ENCODE measurements around the gene APLP2.
"Not testable (repeated sequence)": the region's sequence is repeated elsewhere in the genome, so short reads cannot be mapped to it uniquely, and the experiment has no call there.

APLP2 gene

DNA sequence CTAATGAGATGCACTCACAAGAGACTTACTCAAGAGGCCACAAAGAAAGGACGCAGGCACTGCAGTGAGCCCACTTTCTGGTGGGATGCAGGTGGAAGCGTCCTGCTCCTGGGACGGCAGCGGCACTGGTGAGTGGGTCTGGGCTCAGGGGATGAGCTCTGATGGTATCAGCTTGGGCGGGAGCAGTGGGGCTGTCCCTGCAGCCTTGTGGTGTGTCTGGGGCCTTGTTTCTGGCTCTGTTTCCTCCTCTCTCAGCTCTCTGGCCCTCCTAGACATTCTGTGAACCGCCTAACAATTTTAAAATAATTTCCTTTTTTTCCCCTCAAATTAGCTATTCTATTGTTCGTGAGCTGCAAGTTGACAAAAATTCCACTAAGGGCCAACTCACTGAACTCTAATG lies 81.1 kb downstream of the APLP2 start:
- no peak for DNase-seq

DNA sequence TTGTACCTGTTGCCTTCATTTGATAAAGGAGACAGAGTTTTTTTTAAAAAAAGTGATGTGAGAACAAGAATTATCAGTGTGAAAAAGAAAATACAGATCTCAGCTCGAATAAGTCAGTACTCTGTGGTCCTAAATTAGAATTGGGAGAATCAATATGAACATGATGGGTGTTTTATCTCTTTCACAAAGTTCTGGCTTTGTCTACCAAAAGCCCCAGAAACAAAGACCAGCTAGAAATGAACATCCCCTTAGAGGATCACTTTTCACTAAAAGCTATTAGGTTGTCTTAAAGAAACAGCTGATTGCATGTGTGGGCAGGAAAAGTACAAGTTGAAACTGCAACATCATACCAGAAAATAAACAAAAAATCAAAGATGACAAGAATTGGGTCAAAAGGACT lies 81.5 kb downstream of the APLP2 start:
- DNase-seq = no peak

DNA sequence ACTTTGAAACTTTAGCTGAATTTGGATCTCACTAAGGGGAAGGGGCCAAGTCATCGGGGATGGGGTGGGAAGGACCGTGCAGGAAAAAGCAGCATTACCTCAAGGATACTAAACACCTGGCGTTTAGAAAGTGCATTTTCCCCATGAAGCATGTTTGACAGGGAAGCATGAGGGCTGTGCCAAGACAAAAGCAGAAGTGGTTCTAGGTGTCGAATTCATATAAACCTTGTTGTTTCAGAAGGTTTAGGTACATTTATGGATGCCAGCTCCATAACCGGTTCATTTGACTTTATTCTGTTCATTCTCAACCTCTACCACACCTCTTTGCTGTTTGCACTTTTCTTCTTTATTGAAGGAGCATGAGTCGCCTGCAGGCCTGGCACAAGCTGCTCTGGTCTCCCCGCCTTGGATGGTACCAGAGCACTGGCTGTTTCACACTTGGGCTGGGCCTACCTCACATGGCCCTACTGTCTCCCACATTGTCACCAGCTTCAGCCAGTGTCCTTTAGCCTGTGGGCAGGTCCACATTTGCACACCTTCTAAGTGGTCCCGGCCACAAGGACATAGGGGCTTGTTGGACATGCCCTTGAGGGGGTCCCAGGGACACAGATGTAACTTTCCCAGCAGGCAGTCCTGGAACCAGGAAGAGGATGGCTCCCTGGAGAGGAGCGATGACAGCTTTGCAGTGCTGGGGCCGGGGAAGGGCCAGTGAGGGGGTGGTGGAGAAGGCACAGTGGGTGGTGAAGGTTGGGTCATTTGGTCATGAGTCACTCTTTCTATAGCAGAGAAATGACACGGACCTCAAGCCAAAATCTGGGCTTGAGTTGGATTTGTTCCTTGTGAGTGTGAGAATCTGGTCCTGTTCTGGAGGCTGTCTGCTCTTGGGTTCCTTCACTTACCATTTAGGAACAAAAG lies 86.7 kb downstream of the APLP2 start:
- no peak for DNase-seq

DNA sequence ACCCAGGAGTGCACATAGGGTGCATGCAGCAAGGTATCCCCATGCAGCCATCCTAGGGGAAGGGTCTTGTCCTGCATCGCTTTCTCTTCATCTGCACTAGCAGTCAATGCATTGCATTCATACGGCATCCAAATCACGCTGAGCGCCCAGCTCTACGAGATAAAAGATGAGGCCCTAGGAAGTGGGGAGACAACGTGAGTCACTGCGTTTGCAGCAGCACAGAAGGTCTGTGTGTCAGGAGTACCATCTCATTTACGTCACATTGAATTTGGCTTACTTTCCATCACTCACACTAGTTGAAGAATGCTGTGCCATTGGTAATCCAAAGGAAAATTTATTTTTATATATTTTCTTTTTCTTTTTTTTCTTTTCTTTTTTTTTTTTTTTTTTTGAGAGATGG lies 87.4 kb downstream of the APLP2 start:
- DNase-seq = no peak

DNA sequence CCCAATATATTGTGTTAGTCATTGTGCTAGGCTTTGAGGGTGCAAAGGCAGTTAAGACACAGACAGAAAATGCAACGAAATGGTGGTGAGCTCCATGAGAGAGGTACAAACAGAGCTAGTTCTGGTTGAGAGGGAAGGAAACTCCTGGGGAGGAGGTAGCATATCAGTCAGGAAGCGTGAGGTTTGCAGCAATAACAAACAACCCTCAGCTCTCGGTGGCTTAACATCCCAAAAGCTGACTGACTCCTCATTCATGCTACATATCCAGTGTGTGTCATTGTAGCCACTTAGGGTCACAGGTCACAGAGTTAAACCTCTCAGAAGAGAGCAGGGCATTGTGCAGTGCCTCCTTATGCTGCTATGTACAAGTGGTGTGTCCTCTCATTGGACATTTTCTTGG lies 88.1 kb downstream of the APLP2 start:
- DNase-seq = no peak

DNA sequence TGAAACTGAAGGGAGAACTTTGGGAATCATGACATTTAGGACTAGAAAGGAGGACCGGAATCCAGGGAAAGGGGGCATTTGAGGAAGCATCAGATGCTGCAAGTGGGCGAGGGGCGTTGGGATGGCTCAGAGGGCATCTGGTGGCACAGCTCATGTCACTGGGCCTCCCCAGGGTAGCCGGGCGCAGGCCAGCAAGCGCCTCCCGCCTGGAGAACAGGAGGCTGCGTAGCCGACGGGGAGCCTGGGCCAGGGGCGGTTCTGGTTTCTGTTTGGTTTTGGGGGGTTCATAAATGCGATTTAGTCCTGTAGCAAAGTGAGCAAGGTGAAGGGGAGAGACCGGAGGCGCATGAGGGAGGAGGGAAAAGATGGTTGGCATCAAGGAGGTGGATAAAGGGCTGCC lies 89.4 kb downstream of the APLP2 start:
- DNase-seq = no peak

DNA sequence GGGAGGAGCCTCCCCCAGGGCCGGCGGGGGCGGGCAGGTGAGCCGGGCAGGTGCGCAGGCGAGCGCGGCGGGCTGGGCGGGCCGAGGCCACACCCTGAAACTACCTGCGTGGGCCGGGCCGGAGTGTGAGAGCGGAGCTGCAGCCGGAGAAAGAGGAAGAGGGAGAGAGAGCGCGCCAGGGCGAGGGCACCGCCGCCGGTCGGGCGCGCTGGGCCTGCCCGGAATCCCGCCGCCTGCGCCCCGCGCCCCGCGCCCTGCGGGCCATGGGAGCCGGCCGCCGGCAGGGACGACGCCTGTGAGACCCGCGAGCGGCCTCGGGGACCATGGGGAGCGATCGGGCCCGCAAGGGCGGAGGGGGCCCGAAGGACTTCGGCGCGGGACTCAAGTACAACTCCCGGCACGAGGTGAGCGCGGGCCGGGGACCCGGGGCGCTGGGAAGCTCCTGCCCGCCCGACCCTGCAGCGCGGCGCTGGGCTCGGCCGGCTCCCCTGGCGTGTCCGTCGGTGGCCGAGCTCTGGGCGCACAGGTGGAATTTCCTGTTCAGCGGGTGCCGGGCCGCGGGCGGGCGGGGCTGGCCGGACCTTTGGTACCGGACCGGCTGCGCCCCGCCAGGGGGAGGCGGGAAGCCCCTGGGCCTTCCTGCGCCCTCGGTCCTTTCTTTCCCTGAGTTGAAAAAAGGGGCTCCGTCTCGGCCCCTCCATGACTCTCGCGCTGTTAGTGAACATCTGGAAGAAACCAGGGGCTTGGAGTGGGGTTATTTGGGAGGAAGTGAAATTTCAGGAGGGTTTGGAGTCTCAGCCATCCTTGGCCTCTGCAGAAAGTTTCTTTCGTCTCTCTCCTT lies 90.2 kb downstream of the APLP2 start, which contains the start of gene ST14:
TSS of gene ST14 (plus strand) at position 126 of the 841 bp plus-strand sequence. CDS start at position 324, 198 bp downstream.
- DNase-seq = peak; percentile 55 to 85 (median 70)

DNA sequence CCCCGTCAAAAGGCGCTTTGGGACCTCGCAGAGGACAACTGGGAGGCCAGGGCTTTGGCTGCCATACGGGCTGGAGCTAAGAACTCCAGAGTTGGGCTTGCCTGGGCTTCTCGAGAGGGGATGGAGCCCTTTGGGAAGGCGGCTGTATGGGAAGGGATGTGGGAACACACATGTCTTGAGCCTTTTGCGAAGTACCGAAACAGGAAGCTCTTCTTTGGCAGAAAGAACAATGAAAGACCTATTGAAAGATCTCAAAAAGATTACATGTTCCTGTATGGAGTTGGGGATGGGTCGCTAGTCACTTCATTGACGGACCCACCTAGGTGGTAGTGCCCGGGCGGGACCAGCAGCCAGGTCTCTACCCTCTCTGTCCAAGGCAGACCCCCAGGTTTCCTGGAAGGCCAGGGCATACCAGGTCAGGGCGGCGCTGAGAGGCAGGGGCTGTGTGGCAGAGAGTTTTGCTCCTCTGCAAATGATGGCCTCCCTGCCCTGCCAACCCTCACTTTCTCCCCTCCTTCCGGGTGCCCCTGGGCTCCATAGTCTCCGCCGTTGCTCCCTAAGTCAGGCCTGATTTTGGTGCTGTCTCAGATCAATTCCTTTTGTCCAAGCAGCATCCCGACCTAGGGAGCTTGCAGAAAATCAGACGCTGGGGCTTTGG lies 90.9 kb downstream of the APLP2 start:
- peak in 2 of 3 experiments; percentile 53 to 55 for DNase-seq

DNA sequence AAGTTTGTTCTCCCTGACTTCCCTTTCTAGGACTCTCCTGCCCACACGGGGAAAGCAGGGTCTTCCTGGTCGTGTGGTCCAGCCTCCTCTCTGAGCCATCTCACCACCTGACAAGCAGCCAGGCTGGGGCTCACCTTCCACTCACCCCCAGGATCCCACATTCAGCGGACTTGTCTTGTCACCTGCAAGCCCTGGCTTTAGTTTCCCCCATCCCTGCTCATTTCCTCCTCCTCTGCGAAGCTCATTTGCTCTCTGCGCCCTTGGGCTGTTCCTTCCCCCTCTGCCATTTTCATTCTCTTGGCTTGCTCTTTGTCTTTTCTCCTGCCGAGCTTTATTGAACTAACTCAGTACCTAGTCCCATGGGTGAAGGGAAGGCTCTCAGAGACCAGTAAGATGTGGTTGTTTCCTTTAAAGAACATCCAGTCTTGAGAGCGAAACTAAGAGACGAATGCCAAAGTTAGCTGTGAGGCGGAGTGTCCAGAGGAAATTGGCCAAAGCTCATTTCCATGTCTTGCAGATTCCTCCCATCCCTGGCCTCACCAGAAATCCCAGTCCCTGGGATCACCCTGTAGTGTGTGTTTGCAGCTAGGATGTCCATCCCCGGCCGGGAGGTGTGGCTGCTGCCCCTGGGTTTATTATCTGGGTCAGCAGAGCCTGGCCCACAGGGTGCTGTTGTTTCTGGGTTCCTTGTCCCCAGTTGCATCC lies 91.9 kb downstream of the APLP2 start:
- peak in 2 of 3 experiments; percentile 20 to 39 for DNase-seq

DNA sequence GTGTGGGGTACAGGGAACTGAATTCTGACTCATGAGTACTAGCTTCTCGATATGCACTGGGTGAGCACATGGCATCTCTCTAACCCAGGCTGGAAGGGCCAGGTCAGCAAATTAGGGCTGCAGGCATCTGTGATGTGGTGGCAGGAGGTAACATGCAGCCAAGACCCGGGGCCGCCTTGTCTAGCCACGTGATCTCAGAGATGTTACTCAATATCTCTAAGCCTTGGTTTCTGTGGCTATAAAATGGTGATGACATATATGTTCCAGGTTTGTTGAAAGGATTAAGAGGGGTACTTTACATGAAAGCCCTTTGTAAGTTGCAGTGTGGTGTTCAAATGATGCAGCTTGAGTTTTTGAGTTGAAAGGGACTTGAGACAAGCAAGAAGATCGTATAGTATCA lies 93.0 kb downstream of the APLP2 start:
- no peak for DNase-seq

DNA sequence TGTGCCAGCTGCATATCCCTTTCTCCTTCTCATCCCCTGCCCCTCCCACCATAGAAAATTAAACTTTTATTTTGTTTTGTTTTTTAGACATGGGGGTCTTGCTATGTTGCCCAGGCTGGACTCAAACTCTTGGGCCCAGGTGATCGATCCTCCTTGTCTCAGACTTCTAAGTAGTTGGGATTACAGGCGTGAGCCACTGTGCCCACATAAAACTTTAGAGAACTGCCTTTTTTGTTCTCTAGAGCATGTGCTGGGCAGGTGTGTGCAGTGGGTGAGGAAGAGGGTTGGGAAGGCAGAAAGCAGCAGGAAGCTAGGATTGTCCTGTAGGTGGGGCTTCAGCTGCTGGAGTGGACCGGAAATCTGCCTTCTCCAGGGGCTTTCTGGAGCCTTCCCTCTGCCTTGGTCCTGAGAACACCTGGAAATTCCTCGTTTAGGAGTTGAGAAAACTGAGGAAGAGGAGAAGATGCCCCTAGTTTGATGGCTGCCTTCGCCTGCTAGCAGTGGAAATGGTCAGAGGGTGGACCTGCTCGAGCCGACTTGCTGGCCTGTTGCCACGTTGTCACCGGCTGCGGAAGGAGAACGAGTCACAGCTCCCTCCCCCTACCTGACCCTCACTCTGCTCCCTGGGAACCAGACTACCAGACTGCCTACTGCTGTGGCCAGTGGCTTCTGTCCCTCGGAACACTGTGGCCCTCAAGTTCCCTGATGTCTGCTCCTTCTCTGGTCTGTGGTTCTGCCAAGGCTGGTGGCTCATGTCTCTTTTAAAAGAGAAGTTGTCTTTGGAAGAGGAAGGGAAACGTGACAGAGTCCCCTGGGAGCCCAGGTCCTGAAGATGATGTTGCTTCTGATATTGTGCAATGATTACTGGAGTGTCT lies 93.9 kb downstream of the APLP2 start:
- DNase-seq = peak in 2 of 3 experiments; percentile 53 to 69

DNA sequence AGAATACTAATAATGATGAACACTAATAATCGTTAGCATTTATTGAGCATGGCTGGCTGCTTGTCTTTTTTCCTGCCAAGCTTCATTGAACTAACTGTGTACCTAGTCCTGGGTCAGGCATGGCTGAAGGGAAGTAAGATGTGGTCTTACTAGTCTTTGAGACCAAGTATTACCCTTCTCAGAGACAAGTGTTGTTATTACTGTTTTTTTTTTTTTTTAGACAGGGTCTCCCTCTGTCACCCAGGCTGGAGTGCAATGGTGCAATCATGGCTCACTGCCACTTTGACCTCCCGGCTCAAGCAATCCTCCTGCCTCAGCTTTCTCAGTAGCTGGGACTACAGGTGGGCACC lies 94.5 kb downstream of the APLP2 start:
- no peak for DNase-seq

DNA sequence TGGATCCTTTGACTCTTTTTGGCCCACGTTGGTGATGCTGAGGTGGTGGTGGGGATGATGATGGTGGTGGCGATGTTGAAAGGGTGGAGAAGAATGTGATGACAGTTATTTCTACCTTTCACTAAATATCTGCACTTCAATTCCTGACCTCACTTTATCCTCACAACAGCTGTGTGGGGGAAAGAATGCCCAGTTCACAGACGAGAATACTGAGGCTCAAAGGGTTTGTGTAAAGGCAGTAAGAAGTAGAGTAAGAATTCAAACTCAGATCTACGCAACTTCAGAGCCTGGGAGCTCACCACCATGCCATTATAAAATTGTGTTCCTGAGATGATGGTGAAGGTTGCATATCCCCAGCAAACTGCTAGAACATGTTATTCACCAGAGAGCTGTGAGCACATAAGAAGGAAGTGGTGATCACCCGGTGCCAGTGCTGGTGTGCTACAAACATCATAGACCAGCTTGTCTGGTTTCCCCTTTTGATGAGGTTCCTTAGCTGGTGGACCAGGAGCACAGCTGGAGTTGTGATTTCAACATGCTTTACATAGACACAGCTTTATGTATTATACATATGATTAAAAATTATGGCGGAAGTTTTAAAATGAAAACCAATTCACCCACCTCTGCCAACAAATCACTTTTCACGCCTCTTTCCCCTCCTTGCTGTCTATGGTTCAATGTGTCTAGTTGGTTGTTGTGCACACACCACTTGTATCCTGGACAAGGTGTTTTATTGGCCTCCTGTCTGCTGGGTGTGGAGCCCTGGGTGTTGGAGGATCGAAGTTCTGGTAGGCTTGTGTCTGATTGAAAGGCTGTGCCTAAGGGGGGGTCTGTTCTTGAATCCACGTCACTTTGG lies 96.1 kb downstream of the APLP2 start:
- DNase-seq = no peak

DNA sequence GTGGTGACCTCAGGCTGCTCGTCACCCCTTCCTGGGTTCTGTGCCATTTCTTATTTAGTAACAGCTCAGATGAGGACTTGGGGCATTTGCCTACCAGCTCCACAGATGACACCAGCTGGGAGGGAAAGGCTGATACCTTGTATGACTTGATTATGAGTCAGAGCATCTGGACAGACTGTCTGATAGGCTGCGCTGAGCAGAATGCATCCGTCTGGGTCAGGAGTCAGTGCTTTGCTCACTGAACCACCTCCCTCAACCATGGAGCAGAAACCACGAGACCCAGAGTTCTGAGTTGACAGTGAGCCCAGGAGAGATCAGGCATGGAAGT lies 96.7 kb downstream of the APLP2 start:
- DNase-seq = no peak

DNA sequence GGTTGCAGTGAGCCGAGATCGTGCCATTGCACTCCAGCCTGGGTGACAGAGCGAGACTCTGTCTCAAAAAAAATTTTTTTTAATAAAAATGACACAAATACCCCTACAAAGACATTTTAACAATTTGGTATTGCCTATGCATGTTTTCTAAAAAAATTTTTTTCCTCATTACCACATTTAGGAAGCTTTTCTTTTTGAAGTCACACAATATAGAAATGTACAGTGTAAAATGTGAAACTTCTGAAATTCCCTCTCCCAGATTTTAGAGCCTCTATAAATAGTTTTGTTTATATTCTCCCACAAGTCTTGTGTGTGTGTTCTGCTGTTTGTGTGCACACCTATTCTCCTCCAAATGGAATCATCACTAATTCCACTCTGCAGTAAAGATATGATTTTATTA lies 97.5 kb downstream of the APLP2 start:
- DNase-seq = no peak

DNA sequence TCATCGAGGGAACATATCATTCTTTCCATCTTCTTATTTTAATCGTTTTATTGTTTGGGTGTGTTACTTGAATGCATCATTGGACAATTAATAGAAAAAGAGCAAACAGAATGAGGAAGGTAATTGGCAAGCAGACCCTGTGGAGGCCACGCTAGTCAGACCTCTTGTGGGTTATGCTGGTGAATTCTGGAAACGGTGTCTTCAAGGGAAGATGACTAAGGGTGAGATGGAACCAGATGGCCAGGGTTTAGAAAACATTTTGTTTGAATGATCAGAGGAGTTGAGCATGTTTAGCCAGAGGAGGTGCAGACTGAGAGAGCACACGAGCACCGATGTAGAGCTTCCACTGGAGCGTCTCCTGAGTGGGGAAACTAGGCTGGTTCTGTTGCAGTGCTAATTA lies 98.4 kb downstream of the APLP2 start:
- no peak for DNase-seq

DNA sequence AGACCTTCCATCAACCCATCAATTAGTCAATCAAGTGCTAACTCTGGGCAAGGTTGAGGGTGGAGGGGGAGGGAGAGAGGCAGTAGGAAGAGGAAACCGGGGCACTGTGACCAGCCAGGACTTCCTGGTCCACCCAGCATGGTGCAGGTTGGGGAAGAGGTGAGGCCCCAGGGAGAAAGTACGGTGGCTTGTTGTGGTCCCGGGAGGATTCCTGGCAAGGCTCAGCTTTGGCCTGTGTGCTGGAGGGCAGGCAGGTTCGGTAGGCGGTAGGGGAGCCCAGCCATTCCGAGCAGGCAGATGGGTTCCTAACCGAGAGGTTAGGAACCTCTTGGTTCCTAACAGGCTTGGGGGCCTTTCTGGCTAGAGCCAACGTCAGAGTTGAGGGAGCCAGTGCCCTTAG lies 100.7 kb downstream of the APLP2 start:
- no peak for DNase-seq

DNA sequence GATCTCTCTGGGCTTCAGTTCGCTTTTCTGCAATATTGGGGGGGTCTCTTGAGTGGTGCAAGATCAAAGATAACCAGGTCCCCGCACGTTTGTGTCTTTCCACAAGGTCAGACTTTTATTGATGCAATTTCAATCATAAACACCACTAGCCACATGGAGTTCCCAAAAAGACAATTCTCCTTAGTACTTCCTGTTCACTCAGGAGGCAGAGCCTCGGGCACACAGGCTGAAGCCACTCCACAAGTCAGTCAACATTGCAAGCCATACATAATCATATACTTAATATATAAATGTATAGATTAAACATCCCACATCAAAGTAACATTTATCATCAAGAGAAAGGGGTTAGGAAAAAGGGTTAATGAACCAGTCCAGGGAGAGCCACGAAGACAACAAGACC lies 101.8 kb downstream of the APLP2 start:
- DNase-seq = peak in 1 of 3 experiments; percentile 47

DNA sequence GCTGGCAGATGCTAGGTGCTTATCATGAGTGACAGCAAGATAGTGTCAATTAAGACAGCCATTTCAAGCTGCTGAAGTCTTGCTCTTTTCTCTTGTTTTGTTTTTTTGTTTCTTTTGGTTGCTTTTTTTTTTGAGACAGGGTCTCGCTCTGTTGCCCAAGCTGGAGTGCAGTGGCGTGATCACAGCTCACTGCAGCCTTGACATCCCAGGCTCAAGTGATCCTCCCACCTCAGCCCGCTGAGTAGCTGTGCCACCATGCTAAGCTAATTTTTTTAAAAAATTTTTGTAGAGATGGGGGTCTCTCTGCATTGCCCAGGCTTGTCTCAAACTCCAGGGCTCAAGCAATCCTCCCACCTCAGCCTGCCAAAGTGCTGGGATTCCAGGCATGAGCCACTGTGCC lies 102.3 kb downstream of the APLP2 start:
- DNase-seq = not testable (repeated sequence)

DNA sequence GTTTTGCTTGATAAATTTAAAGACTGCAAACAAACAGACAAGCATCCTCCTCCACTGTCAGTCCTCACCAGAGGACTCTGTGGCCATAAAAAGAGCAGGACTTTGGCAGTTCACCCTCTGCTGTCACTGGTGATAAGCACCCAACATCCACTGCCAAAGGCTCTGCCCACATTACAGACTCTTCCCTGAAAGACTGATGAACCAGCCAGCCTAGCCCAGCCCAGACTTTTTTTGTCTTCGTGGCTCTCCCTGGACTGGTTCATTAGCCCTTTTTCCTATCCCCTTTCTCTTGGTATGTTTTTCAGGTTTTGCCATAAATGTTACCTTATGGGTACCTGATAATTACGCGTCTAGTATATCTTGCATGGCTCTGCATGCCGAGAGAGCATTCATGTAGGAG lies 104.9 kb downstream of the APLP2 start:
- DNase-seq = no peak

DNA sequence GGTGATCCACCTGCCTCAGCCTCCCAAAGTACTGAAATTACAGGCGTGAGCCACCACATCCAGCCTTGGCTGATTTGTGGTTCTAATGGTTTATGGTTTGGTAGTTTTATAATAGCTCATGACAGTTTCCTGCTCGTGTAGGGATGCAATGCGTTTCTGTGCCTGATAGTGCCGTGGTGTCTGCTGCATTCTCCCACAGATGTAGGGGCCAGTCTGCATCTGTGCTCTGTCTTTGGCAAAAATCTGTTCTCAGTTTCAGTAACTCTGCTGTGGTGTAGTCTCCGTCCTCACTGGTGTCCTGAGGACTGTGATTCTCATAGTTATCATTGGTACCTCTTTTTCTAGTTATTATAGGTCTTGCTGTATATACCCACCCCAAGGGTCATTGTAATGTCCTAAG lies 106.2 kb downstream of the APLP2 start:
- no peak for DNase-seq
